Smooth muscle cell of the umbilical artery (primary cell): ENCODE measurements around the gene C12orf56. TPM values are rescaled to one million over a fixed set of nuclear protein-coding genes. Genes with fewer than 3 reads are reported as not detected.

Source experiments
- total RNA-seq: library from RNA; depleted of rRNA; stranded (reverse); fragments of >200 nt; gene quantifications from 2 replicates; pipeline ENCODE4 v1.2.3, GENCODE V29; 2014

C12orf56 gene, protein sequence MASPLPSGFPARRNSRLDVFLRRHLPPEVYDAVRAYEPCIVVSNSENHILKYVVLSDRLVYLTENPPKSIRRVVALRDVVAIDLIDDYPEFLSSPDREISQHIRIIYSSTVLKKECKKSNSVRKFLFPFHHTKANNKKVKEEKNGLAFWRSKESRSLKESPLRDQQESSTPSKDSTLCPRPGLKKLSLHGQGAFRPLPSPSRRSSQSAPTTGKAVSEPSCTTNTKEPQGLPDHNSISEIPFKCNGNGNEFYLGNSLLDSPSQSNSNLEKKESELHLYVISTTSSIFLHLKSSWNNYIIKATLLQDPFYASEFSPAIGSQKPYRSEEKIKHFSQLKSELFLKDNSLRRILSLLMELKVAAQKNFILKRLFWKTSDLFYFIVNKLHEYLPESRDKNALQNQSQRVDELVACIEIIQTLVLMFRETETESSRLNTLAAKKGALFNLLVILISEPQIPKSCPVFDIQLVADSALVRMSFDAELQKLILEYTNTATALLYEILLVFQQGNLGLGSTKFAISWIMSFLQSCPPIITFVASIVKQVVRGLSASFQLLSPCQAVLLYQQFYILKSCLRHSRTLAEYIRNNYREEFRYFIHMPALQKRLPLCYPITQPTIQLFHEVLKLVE
- 0.30 and 1.8 TPM in 2 replicates for total RNA-seq

DNA sequence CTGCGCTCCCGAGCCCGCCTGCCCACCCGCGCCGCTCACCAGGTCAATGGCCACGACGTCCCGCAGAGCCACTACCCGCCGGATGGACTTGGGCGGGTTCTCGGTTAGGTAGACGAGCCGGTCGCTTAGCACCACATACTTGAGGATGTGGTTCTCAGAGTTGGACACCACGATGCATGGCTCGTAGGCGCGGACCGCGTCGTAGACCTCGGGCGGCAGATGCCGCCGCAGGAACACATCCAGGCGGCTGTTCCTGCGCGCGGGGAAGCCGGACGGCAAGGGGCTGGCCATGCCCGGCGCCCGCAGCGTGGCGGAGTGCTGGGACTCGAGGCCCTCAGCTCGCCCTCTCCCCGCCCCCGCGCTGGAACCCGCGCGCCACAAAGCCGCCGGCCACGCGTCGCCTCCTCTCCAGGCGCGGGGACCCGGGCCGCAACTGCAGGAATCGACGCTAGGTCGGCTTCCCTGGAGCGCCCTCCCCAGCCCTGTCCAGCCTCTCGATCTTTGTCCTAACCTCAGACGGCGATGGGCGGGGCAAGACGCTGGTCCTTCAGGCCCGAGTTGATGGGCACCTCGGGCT lies at the start of gene C12orf56:
C12orf56 (minus strand) TSS at position 484 of the 577 bp plus-strand sequence; CDS start at position 291, 193 bp downstream.

DNA sequence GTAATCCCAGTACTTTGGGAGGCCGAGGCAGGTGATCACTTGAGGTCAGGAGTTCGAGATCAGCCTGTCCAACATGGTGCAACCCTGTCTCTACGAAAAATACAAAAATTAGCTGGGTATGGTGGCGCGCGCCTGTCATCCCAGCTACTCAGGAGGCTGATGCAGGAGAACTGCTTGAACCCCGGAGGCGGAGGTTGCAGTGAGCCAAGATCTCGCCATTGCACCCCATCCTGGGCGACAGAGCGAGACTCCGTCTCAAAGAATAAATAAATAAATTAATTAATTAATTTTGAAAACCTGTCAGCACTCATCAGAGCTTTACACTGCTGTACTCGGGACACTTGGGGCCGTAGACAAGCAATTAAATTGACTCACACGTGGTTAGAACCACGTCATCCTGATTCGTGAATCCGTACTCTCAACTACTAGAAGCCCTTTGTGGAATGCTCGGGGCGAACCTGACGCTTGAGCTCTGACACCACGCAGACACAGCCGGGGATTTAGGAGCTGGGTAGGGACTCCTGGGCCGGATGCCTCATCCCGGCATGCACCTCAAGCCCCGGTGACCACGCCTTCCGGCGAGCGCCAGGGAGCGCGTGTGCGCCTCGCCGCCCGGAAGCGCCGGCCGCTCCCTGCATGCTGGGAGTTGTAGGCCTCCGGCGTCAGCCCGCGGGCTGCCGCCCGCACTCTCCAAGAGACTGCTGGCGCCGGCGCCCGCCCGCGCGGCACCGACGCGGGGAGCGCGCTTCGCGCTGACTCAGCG lies 13.3 kb upstream of the C12orf56 start, which contains the start of gene XPOT:
XPOT (plus strand) TSS at position 686 of the 763 bp plus-strand sequence. CDS start 5,644 bp downstream, outside the sequence.

DNA sequence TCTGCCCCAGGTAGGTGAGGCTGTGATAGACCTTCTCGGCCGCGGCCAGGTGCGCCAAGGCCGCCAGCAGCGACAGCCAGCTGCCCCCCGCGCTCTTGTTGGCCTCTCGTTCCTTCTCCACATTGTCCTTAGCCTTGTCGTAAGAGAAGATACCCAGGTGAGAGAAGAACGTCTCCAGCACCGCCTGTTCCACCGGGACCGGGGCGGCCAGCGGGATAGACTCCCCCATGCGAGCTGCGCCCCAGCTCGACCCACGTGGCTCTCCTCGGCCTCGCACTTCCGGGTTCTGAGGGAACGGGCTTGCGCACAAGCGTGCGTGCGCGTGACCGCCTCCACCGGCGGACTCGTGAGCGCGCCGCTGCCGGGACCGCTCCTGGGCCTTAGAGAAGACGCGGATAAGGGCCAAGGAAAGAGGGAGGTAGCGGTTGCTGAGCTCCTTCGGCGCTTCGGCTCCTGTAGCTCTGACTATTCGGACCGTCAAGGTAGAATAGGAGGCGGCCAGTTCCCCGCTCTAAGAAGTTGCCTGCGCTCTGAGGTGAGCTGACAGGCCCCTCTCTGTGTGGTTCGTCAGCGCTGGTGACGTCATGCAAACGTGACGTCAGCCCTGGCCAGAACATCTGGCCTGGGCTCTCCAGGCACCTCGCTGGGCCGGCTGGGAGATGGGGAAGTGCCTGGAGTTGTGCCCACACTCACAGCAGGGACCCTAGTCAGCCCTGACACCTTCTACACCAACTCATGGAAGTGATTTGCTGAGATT lies 168.4 kb downstream of the C12orf56 start, which contains the start of gene KICS2:
KICS2 (minus strand) TSS at position 288 of the 757 bp plus-strand sequence; CDS start at position 229, 59 bp downstream.

Other genes with a start within 250 kb of the C12orf56 start
- gene KICS2, start 168.5 kb downstream of the C12orf56 start, total RNA-seq, result 5.6 and 8.4 TPM in 2 replicates
- gene XPOT, start 13.6 kb upstream of the C12orf56 start, total RNA-seq, result 164 and 175 TPM in 2 replicates
- 42.2 and 43.7 TPM in 2 replicates for gene TBK1, start 61.4 kb upstream of the C12orf56 start, total RNA-seq
- 14.3 and 32.2 TPM in 2 replicates for gene RASSF3, start 219.7 kb upstream of the C12orf56 start, total RNA-seq